ENCODE measurements around the gene TBC1D1.

TBC1D1 gene

GRCh38 chr4:38151873-38152272 is 261.0 kb downstream of the TBC1D1 start (continued):
- TF ChIP-seq TSHZ2 (CRISPR knock-in tag; IDR thresholded peaks at IDR 0.05) (no peak), ARNTL (CRISPR knock-in tag; IDR thresholded peaks at IDR 0.05; ENCODE audit: borderline replicate concordance, low read depth) (no peak), ZNF70 (CRISPR knock-in tag; IDR thresholded peaks at IDR 0.05) (no peak), BACH2 (CRISPR knock-in tag; IDR thresholded peaks at IDR 0.05; ENCODE audit: borderline replicate concordance) (no peak), GLIS3 (CRISPR knock-in tag; IDR thresholded peaks at IDR 0.05) (no peak), ZFP30 (CRISPR knock-in tag; IDR thresholded peaks at IDR 0.05) (no peak), ISL1 (CRISPR knock-in tag; IDR thresholded peaks at IDR 0.05) (no peak), TOX (CRISPR knock-in tag; IDR thresholded peaks at IDR 0.05; ENCODE audit: borderline replicate concordance) (no peak), CSRNP3 (CRISPR knock-in tag; IDR thresholded peaks at IDR 0.05) (no peak), ZFP3 (CRISPR knock-in tag; IDR thresholded peaks at IDR 0.05) (no peak)

- ATAC-seq, result no peak
These were observed 261.4 kb downstream of the TBC1D1 start for GRCh38 chr4:38152305-38152704.

GRCh38 chr4:38152721-38153386 is 262.0 kb downstream of the TBC1D1 start:
- TF ChIP-seq ZNF565 (CRISPR knock-in tag; conservative IDR thresholded peaks at IDR 0.05; ENCODE audit: low read depth), result no peak
- no peak for TF ChIP-seq ZNF70 (CRISPR knock-in tag; IDR thresholded peaks at IDR 0.05)
- TF ChIP-seq TSHZ2 (CRISPR knock-in tag; IDR thresholded peaks at IDR 0.05), result no peak
- no peak for TF ChIP-seq OSR1 (CRISPR knock-in tag; IDR thresholded peaks at IDR 0.05)
- TF ChIP-seq BACH2 (CRISPR knock-in tag; IDR thresholded peaks at IDR 0.05; ENCODE audit: borderline replicate concordance), result no peak
- no peak for TF ChIP-seq RARB (CRISPR knock-in tag; IDR thresholded peaks at IDR 0.05)
- no peak for ATAC-seq

More at GRCh38 chr4:38152305-38152704, 261.4 kb downstream of the TBC1D1 start:
- TF ChIP-seq ZNF565 (CRISPR knock-in tag; conservative IDR thresholded peaks at IDR 0.05; ENCODE audit: low read depth), result no peak
- no peak for TF ChIP-seq ESRRG (CRISPR knock-in tag; IDR thresholded peaks at IDR 0.05)
- TF ChIP-seq GLIS3 (CRISPR knock-in tag; IDR thresholded peaks at IDR 0.05), result no peak
- no peak for TF ChIP-seq CSRNP3 (CRISPR knock-in tag; IDR thresholded peaks at IDR 0.05)

- no peak for ATAC-seq
- no peak for TF ChIP-seq ESRRG (CRISPR knock-in tag; IDR thresholded peaks at IDR 0.05)
- no peak for TF ChIP-seq CSDC2 (CRISPR knock-in tag; IDR thresholded peaks at IDR 0.05)
These were observed 262.5 kb downstream of the TBC1D1 start for GRCh38 chr4:38153387-38153760.

GRCh38 chr4:38154252-38154651 is 263.4 kb downstream of the TBC1D1 start:
- ATAC-seq, result no peak
- no peak for TF ChIP-seq ARNTL (CRISPR knock-in tag; IDR thresholded peaks at IDR 0.05; ENCODE audit: borderline replicate concordance, low read depth)
- no peak for TF ChIP-seq CSDC2 (CRISPR knock-in tag; IDR thresholded peaks at IDR 0.05)
- no peak for TF ChIP-seq SNAI2 (CRISPR knock-in tag; IDR thresholded peaks at IDR 0.05)
- no peak for TF ChIP-seq RARB (CRISPR knock-in tag; IDR thresholded peaks at IDR 0.05)
- TF ChIP-seq ZNF8 (CRISPR knock-in tag; IDR thresholded peaks at IDR 0.05), result no peak
- TF ChIP-seq TCF4 (CRISPR knock-in tag; IDR thresholded peaks at IDR 0.05; ENCODE audit: borderline replicate concordance), result no peak
- TF ChIP-seq TOX (CRISPR knock-in tag; IDR thresholded peaks at IDR 0.05; ENCODE audit: borderline replicate concordance), result no peak
- TF ChIP-seq ZNF565 (CRISPR knock-in tag; conservative IDR thresholded peaks at IDR 0.05; ENCODE audit: low read depth), result no peak
- TF ChIP-seq GLIS3 (CRISPR knock-in tag; IDR thresholded peaks at IDR 0.05), result no peak
- no peak for TF ChIP-seq OSR1 (CRISPR knock-in tag; IDR thresholded peaks at IDR 0.05)
